H9 (cell line): Measurements from ENCODE around the gene NARS2. TPM values are rescaled to one million over a fixed set of nuclear protein-coding genes. Genes with fewer than 3 reads are reported as not detected.

ENCODE experiments used
- DNase-seq: peaks from one replicate; pipeline ENCODE4 v3.0.0-alpha.2; 2017
- H2AFZ ChIP-seq: one replicate; pipeline ENCODE4 v1.6.1; 2013; ENCODE audit warnings: mild to moderate bottlenecking, low read length, control low read depth, moderate library complexity
- H2AK5ac ChIP-seq: 2 replicates; pipeline ENCODE4 v1.6.1; 2013; ENCODE audit warnings: low read length, control low read depth, mixed read lengths; ENCODE audit not compliant: insufficient read length
- H2BK120ac ChIP-seq: one replicate; pipeline ENCODE4 v1.6.1; 2013; ENCODE audit warnings: low read depth, mild to moderate bottlenecking, low read length, control low read depth, inconsistent platforms; ENCODE audit not compliant: poor library complexity, severe bottlenecking
- H2BK12ac ChIP-seq: 2 replicates; pipeline ENCODE4 v1.6.1; 2013; ENCODE audit warnings: low read length, control low read depth, mixed read lengths, low read depth; ENCODE audit not compliant: insufficient read length
- H2BK15ac ChIP-seq: 2 replicates; pipeline ENCODE4 v1.6.1; 2013; ENCODE audit warnings: low read depth, low read length, control low read depth
- H2BK20ac ChIP-seq: one replicate; pipeline ENCODE4 v1.6.1; 2013; ENCODE audit warnings: low read depth, mild to moderate bottlenecking, low read length, control low read depth, inconsistent platforms; ENCODE audit not compliant: poor library complexity, severe bottlenecking
- H2BK5ac ChIP-seq: 2 replicates; pipeline ENCODE4 v1.6.1; 2013; ENCODE audit warnings: low read length, control low read depth, mixed read lengths; ENCODE audit not compliant: insufficient read length
- H3K14ac ChIP-seq: 2 replicates; pipeline ENCODE4 v1.6.1; 2013; ENCODE audit warnings: low read length, control low read depth; ENCODE audit not compliant: insufficient read depth
- H3K18ac ChIP-seq: 2 replicates; pipeline ENCODE4 v1.6.1; 2013; ENCODE audit warnings: low read depth, mild to moderate bottlenecking, mixed read lengths, low read length, control low read depth; ENCODE audit not compliant: insufficient read length
- H3K23ac ChIP-seq: 2 replicates; pipeline ENCODE4 v1.6.1; 2013; ENCODE audit warnings: low read length, control low read depth, mixed read lengths, low read depth; ENCODE audit not compliant: insufficient read length
- H3K23me2 ChIP-seq: 2 replicates; pipeline ENCODE4 v1.6.1; 2013; ENCODE audit warnings: low read depth, mild to moderate bottlenecking, mixed read lengths, low read length, control low read depth; ENCODE audit not compliant: insufficient read length, poor library complexity, severe bottlenecking
- H3K27ac ChIP-seq: 2 replicates; pipeline ENCODE4 v1.5.1; 2013; ENCODE audit warnings: low read length, control low read depth, mixed read lengths, low read depth; ENCODE audit not compliant: insufficient read length
- H3K27me3 ChIP-seq: 2 replicates; pipeline ENCODE4 v1.6.1; 2013; ENCODE audit warnings: low read length, control low read depth, inconsistent platforms; ENCODE audit not compliant: insufficient read depth
- H3K4ac ChIP-seq: 2 replicates; pipeline ENCODE4 v1.6.1; 2013; ENCODE audit warnings: low read depth, mild to moderate bottlenecking, control low read depth, inconsistent platforms, low read length, moderate library complexity
- H3K4me1 ChIP-seq: 2 replicates; pipeline ENCODE4 v1.6.1; 2013; ENCODE audit warnings: low read length, control low read depth, inconsistent platforms; ENCODE audit not compliant: insufficient read depth
- H3K4me2 ChIP-seq: 2 replicates; pipeline ENCODE4 v1.6.1; 2013; ENCODE audit warnings: low read length, control low read depth, mixed read lengths; ENCODE audit not compliant: insufficient read length, insufficient read depth
- H3K56ac ChIP-seq: 2 replicates; pipeline ENCODE4 v1.6.1; 2013; ENCODE audit warnings: low read depth, mild to moderate bottlenecking, mixed read lengths, low read length, control low read depth; ENCODE audit not compliant: insufficient read length
- H3K79me1 ChIP-seq: 2 replicates; pipeline ENCODE4 v1.6.1; 2013; ENCODE audit warnings: low read depth, mild to moderate bottlenecking, moderate library complexity, low read length, control low read depth, inconsistent platforms; ENCODE audit not compliant: insufficient read depth, poor library complexity, severe bottlenecking
- H3K79me2 ChIP-seq: 2 replicates; pipeline ENCODE4 v1.6.1; 2013; ENCODE audit warnings: low read length, control low read depth, inconsistent platforms; ENCODE audit not compliant: insufficient read depth
- H3K9ac ChIP-seq: 2 replicates; pipeline ENCODE4 v1.6.1; 2013; ENCODE audit warnings: low read length, control low read depth, mixed read lengths; ENCODE audit not compliant: insufficient read length; ENCODE audit errors: extremely low read depth
- H3K9me3 ChIP-seq: one replicate; pipeline ENCODE4 v1.6.1; 2013; ENCODE audit warnings: low read depth, low read length, inconsistent platforms; ENCODE audit not compliant: control insufficient read depth
- H3T11ph ChIP-seq: one replicate; pipeline ENCODE4 v1.6.1; 2013; ENCODE audit warnings: mild to moderate bottlenecking, low read length, control low read depth, inconsistent platforms
- H4K20me1 ChIP-seq: one replicate; pipeline ENCODE4 v1.6.1; 2013; ENCODE audit not compliant: control insufficient read depth, insufficient read length, insufficient read depth
- H4K5ac ChIP-seq: 2 replicates; pipeline ENCODE4 v1.6.1; 2013; ENCODE audit warnings: low read depth, mild to moderate bottlenecking, mixed read lengths, low read length, control low read depth; ENCODE audit not compliant: insufficient read length
- H4K8ac ChIP-seq: replicated peaks from 2 replicates; pipeline ENCODE4 v1.6.1; 2013; ENCODE audit warnings: low read length, control low read depth, mixed read lengths, low read depth; ENCODE audit not compliant: insufficient read length
- H4K91ac ChIP-seq: 2 replicates; pipeline ENCODE4 v1.6.1; 2013; ENCODE audit warnings: low read depth, mild to moderate bottlenecking, moderate library complexity, mixed read lengths, low read length, control low read depth; ENCODE audit not compliant: insufficient read length
- H3K27ac Mint-ChIP-seq, 3 experiments: 2 replicates in 2 of 3; 3 replicates in 1 of 3; pipeline ENCODE4 v1.8.0; 2020 to 2021; ENCODE audit warnings: mixed read lengths in 3 of 3, mild to moderate bottlenecking in 1 of 3, moderate library complexity in 1 of 3
- H3K27me3 Mint-ChIP-seq: 2 replicates; pipeline ENCODE4 v1.8.0; 2021; ENCODE audit warnings: low read depth, mild to moderate bottlenecking, moderate library complexity, mixed read lengths
- H3K36me3 Mint-ChIP-seq, 3 experiments: 2 replicates in 2 of 3; 3 replicates in 1 of 3; pipeline ENCODE4 v1.8.0; 2020 to 2021; ENCODE audit warnings: low read depth in 3 of 3, mixed read lengths in 3 of 3; ENCODE audit not compliant: insufficient read depth in 1 of 3
- H3K4me1 Mint-ChIP-seq, 2 experiments: 2 replicates each; pipeline ENCODE4 v1.8.0; 2020; ENCODE audit warnings: mixed read lengths in 2 of 2
- H3K4me3 Mint-ChIP-seq, 2 experiments: 2 replicates in 1 of 2; 3 replicates in 1 of 2; pipeline ENCODE4 v1.8.0; 2020 to 2021; ENCODE audit warnings: mild to moderate bottlenecking in 2 of 2, mixed read lengths in 2 of 2, moderate library complexity in 1 of 2
- H3K9me3 Mint-ChIP-seq, 2 experiments: 2 replicates in 1 of 2; 3 replicates in 1 of 2; pipeline ENCODE4 v1.8.0; 2020; ENCODE audit warnings: mild to moderate bottlenecking in 2 of 2, mixed read lengths in 2 of 2, moderate library complexity in 1 of 2
- WGBS: extraction: QIAGEN DNeasy Blood & Tissue Kit; methylation state at CpG from one replicate; pipeline ENCODE4 v1.1.7; 2013; ENCODE audit warnings: missing lambda C conversion rate, low lambda C conversion rate, mixed read lengths; ENCODE audit not compliant: insufficient read length; ENCODE audit errors: extremely low coverage; 5-methylcytosine and 5-hydroxymethylcytosine counted together
- total RNA-seq: library from RNA; stranded (reverse); gene quantifications from 2 replicates; pipeline ENCODE4 v1.2.1, GENCODE V29; 2021
- TF ChIP-seq, protein P1 (sequence below): fragments of 200-600 bp; sonication (generic); conservative IDR thresholded peaks from 3 replicates; pipeline ENCODE4 v1.8.0; 2021; ENCODE audit warnings: antibody characterized with exemption, mild to moderate bottlenecking

Gene NARS2
- total RNA-seq, 1 experiment from 2014 or later, result 29.7 TPM

DNA sequence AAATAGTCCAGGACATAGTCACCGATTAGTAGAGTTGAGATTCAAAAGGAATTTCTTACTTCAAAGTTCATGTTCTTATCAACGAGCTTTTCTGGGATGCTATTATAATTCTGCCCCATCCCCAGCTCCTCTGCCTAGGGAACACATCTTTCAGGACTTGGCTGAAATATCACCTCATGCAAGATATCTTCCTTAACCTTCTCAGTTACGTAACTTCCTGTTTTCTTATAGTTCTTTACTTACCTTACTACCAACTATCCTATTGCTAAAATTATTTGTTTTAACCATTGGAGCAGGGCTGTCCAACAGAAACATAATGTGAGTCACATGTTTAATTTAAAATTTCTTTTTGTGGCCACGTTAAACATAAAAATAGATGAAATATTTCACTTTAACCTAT is 2.3 kb downstream of the NARS2 start:
- no peak overlapping the region for H4K5ac ChIP-seq
- peaks cover 2% of the 10 kb centered on the region for H3K4me1 ChIP-seq
- WGBS, result no CpG with 5 or more reads among the region's 4 CpGs
- no peaks in the 10 kb centered on the region for H3K79me1 ChIP-seq
- no peak overlapping the region for H3T11ph ChIP-seq
- H3K9ac ChIP-seq, result no peak overlapping the region
- H4K91ac ChIP-seq, result no peak overlapping the region
- no peak overlapping the region for H2BK12ac ChIP-seq
- no peak overlapping the region for H3K27ac ChIP-seq
- H3K23me2 ChIP-seq, result peaks cover 5% of the 10 kb centered on the region
- no peak overlapping the region for H3K18ac ChIP-seq
- no peak overlapping the region for H3K4me2 ChIP-seq
- H3K56ac ChIP-seq, result no peak overlapping the region
- H3K4ac ChIP-seq, result no peak overlapping the region
- no peak overlapping the region for H3K14ac ChIP-seq
- no peak overlapping the region for H2AFZ ChIP-seq
- H2BK120ac ChIP-seq, result no peak overlapping the region
- no peak overlapping the region; a peak in 1 of 5 replicates for H3K4me3 Mint-ChIP-seq
- H3K27ac Mint-ChIP-seq, result peak overlapping the region in 1 of 3 experiments; percentile 32; a peak in 2 of 7 replicates
- H3K27me3 ChIP-seq, result no peaks in the 10 kb centered on the region
- no peak overlapping the region for H2BK15ac ChIP-seq
- peaks cover 9% of the 10 kb centered on the region for H3K79me2 ChIP-seq
- no peak overlapping the region for H2BK20ac ChIP-seq
- no peaks in the 10 kb centered on the region for H3K27me3 Mint-ChIP-seq
- TF ChIP-seq, protein P1, sequence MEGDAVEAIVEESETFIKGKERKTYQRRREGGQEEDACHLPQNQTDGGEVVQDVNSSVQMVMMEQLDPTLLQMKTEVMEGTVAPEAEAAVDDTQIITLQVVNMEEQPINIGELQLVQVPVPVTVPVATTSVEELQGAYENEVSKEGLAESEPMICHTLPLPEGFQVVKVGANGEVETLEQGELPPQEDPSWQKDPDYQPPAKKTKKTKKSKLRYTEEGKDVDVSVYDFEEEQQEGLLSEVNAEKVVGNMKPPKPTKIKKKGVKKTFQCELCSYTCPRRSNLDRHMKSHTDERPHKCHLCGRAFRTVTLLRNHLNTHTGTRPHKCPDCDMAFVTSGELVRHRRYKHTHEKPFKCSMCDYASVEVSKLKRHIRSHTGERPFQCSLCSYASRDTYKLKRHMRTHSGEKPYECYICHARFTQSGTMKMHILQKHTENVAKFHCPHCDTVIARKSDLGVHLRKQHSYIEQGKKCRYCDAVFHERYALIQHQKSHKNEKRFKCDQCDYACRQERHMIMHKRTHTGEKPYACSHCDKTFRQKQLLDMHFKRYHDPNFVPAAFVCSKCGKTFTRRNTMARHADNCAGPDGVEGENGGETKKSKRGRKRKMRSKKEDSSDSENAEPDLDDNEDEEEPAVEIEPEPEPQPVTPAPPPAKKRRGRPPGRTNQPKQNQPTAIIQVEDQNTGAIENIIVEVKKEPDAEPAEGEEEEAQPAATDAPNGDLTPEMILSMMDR, result no peak
- H2AK5ac ChIP-seq, result no peak overlapping the region
- peaks cover 17 to 37% of the 10 kb centered on the region in 2 experiments for H3K4me1 Mint-ChIP-seq
- no peaks in the 10 kb centered on the region for H3K9me3 Mint-ChIP-seq
- no peak overlapping the region for H2BK5ac ChIP-seq
- H4K20me1 ChIP-seq, result no peaks in the 10 kb centered on the region
- H3K9me3 ChIP-seq, result no peaks in the 10 kb centered on the region
- H3K36me3 Mint-ChIP-seq, result peaks cover 8 to 36% (median 33%) of the 10 kb centered on the region in 3 experiments; a peak in 5 of 7 replicates
- no peak for DNase-seq
- H4K8ac ChIP-seq, result no peak overlapping the region
- H3K23ac ChIP-seq, result no peak overlapping the region
